ENCODE data around the gene MORN1.

MORN1 gene

GRCh38 chr1:2346691-2347408 lies 44.5 kb downstream of the MORN1 start:
- DNase-seq, result no peak
- no peak for TF ChIP-seq POLR2A (IDR thresholded peaks at IDR 0.05; ENCODE audit: low read length)
- TF ChIP-seq GATA1 (IDR thresholded peaks at IDR 0.05; ENCODE audit: low read depth, low read length), result no peak

- TF ChIP-seq GATA1 (IDR thresholded peaks at IDR 0.05; ENCODE audit: low read depth, low read length) (peak; percentile 27), POLR2A (IDR thresholded peaks at IDR 0.05; ENCODE audit: low read length) (no peak)
- peak; percentile 89 to 94 for DNase-seq
These were observed 45.9 kb downstream of the MORN1 start for GRCh38 chr1:2345297-2346075.

- no peak for TF ChIP-seq GATA1 (IDR thresholded peaks at IDR 0.05; ENCODE audit: low read depth, low read length)
- TF ChIP-seq POLR2A (IDR thresholded peaks at IDR 0.05; ENCODE audit: low read length), result no peak
- no peak for DNase-seq
These were observed 46.5 kb downstream of the MORN1 start for GRCh38 chr1:2344744-2345296.

GRCh38 chr1:2344121-2344681 lies 47.2 kb downstream of the MORN1 start:
- no peak for DNase-seq
- TF ChIP-seq GATA1 (IDR thresholded peaks at IDR 0.05; ENCODE audit: low read depth, low read length) (no peak), POLR2A (IDR thresholded peaks at IDR 0.05; ENCODE audit: low read length) (no peak)

GRCh38 chr1:2343023-2343935 lies 48.1 kb downstream of the MORN1 start:
- no peak for DNase-seq

GRCh38 chr1:2342384-2343022 lies 48.9 kb downstream of the MORN1 start:
- no peak for TF ChIP-seq POLR2A (IDR thresholded peaks at IDR 0.05; ENCODE audit: low read length)
- TF ChIP-seq GATA1 (IDR thresholded peaks at IDR 0.05; ENCODE audit: low read depth, low read length), result no peak

More at GRCh38 chr1:2343023-2343935, 48.1 kb downstream of the MORN1 start:
- TF ChIP-seq POLR2A (IDR thresholded peaks at IDR 0.05; ENCODE audit: low read length) (no peak), GATA1 (IDR thresholded peaks at IDR 0.05; ENCODE audit: low read depth, low read length) (no peak)

GRCh38 chr1:2341706-2342383 lies 49.5 kb downstream of the MORN1 start:
- TF ChIP-seq POLR2A (IDR thresholded peaks at IDR 0.05; ENCODE audit: low read length) (no peak), GATA1 (IDR thresholded peaks at IDR 0.05; ENCODE audit: low read depth, low read length) (no peak)
- no peak for DNase-seq

More at GRCh38 chr1:2342384-2343022, 48.9 kb downstream of the MORN1 start:
- no peak for DNase-seq

- TF ChIP-seq POLR2A (IDR thresholded peaks at IDR 0.05; ENCODE audit: low read length) (no peak), GATA1 (IDR thresholded peaks at IDR 0.05; ENCODE audit: low read depth, low read length) (no peak)
- DNase-seq, result no peak
These were observed 50.5 kb downstream of the MORN1 start for GRCh38 chr1:2340918-2341254.

- DNase-seq, result no peak
- TF ChIP-seq GATA1 (IDR thresholded peaks at IDR 0.05; ENCODE audit: low read depth, low read length) (no peak), POLR2A (IDR thresholded peaks at IDR 0.05; ENCODE audit: low read length) (no peak)
These were observed 51.1 kb downstream of the MORN1 start for GRCh38 chr1:2340086-2340917.

GRCh38 chr1:2339206-2340085 lies 51.9 kb downstream of the MORN1 start:
- no peak for DNase-seq
- TF ChIP-seq GATA1 (IDR thresholded peaks at IDR 0.05; ENCODE audit: low read depth, low read length) (no peak), POLR2A (IDR thresholded peaks at IDR 0.05; ENCODE audit: low read length) (no peak)

GRCh38 chr1:2337501-2337900 lies 53.9 kb downstream of the MORN1 start:
- no peak for DNase-seq
- TF ChIP-seq GATA1 (IDR thresholded peaks at IDR 0.05; ENCODE audit: low read depth, low read length), result no peak
- TF ChIP-seq POLR2A (IDR thresholded peaks at IDR 0.05; ENCODE audit: low read length), result no peak

Measured in erythroblast (primary cell).